K562 (cell line): ENCODE data around the gene GPATCH11. TPM values are rescaled to one million over a fixed set of nuclear protein-coding genes. Genes with fewer than 3 reads are reported as not detected.
A peak's percentile ranks its signal among the peaks of the same experiment; 100 is the strongest.

Experiments used
- ATAC-seq: fragments of 200-7000 bp; cut with Tn5 transposase; 3 replicates; pipeline ENCODE4 v1.9.1; 2020; ENCODE audit warnings: moderate library complexity
- BruUV-seq: library from RNA; stranded (reverse); fragments of 400-500 nt; replicated peaks from 2 replicates; lab custom pipeline; 2021; lab: Mats Ljungman, UMichigan
- CTCF ChIA-PET: fragments of 300-600 bp; formaldehyde crosslinking; extraction: SDS; loops from one replicate; lab custom pipeline; 2021; ENCODE audit warnings: low intra/inter-chr PET ratio; lab: Yijun Ruan, JAX
- POLR2A ChIA-PET: fragments of 300-600, 350-650 bp; sonication (Branson Sonifier 250); formaldehyde crosslinking; extraction: SDS; loops from one replicate; lab custom pipeline; 2021; ENCODE audit warnings: antibody characterized with exemption, inconsistent platforms; lab: Yijun Ruan, JAX
- DNase-seq, 4 experiments: peaks; one replicate each; pipeline versions ENCODE4 v3.0.0 to v3.0.0-alpha.2; 2011 to 2018; ENCODE audit warnings: low spot score in 3 of 4, mixed read lengths in 3 of 4; ENCODE audit errors: extremely low read depth in 1 of 4
- FAIRE-seq: peaks from 2 replicates; lab custom pipeline; 2011; peaks lifted over from hg19 to GRCh38; lab: Jason Lieb, UNC
- H2AFZ ChIP-seq: 2 replicates; pipeline ENCODE4 v1.6.0; 2011; ENCODE audit warnings: low read depth, low read length, control low read depth, inconsistent platforms
- H3K27ac ChIP-seq: fragments of 200-600 bp; 3 replicates; pipeline ENCODE4 v1.8.0; 2011; ENCODE audit warnings: low read depth, mild to moderate bottlenecking, control low read depth, inconsistent platforms, low read length, moderate library complexity, mixed read lengths; ENCODE audit errors: extremely low read depth
- H3K27me3 ChIP-seq, 2 experiments: fragments of 300-600 bp in 1 of 2; 2 replicates in 1 of 2; 3 replicates in 1 of 2; pipeline versions ENCODE4 v1.6.0 to v1.8.0; 2011; ENCODE audit warnings: inconsistent platforms in 2 of 2, low read length in 2 of 2, mild to moderate bottlenecking in 1 of 2, mixed read lengths in 1 of 2, moderate library complexity in 1 of 2; ENCODE audit not compliant: control insufficient read depth in 2 of 2, insufficient read depth in 2 of 2
- H3K36me3 ChIP-seq: fragments of 300-600 bp; 3 replicates; pipeline ENCODE4 v1.8.0; 2011; ENCODE audit warnings: mild to moderate bottlenecking, low read length, inconsistent platforms; ENCODE audit not compliant: control insufficient read depth, insufficient read depth
- H3K4me1 ChIP-seq, 2 experiments: fragments of 200-600 bp in 1 of 2; replicated peaks in 1 of 2; 2 replicates in 1 of 2; 3 replicates in 1 of 2; pipeline versions ENCODE4 v1.5.1 to v1.8.0; 2011; ENCODE audit warnings: inconsistent platforms in 2 of 2, low read length in 2 of 2, mild to moderate bottlenecking in 1 of 2, mixed read lengths in 1 of 2, moderate library complexity in 1 of 2; ENCODE audit not compliant: control insufficient read depth in 2 of 2, insufficient read depth in 2 of 2
- H3K4me2 ChIP-seq: 2 replicates; pipeline ENCODE4 v1.6.1; 2011; ENCODE audit warnings: low read length, control low read depth, inconsistent platforms, mixed read lengths; ENCODE audit not compliant: insufficient read depth
- H3K4me3 ChIP-seq: fragments of 200-600 bp; sonication (generic), shearing (Covaris generic); 2 replicates; pipeline ENCODE4 v1.5.1; 2016; ENCODE audit warnings: control low read depth, inconsistent platforms
- H3K79me2 ChIP-seq: fragments of 200-600 bp; 3 replicates; pipeline ENCODE4 v1.8.0; 2011; ENCODE audit warnings: low read length, inconsistent platforms; ENCODE audit not compliant: control insufficient read depth, insufficient read depth
- H3K9ac ChIP-seq, 2 experiments: 2 replicates each; pipeline versions ENCODE4 v1.6.0 to v1.6.1; 2011; ENCODE audit warnings: low read depth in 2 of 2, low read length in 2 of 2, control low read depth in 1 of 2, inconsistent platforms in 1 of 2, mild to moderate bottlenecking in 1 of 2, mixed read lengths in 1 of 2; ENCODE audit not compliant: insufficient read depth in 1 of 2
- H3K9me1 ChIP-seq: one replicate; pipeline ENCODE4 v1.6.0; 2011; ENCODE audit warnings: inconsistent platforms, mild to moderate bottlenecking, low read length, moderate library complexity; ENCODE audit not compliant: control insufficient read depth, insufficient read depth
- H3K9me3 ChIP-seq: replicated peaks from 2 replicates; pipeline ENCODE4 v1.5.1; 2011; ENCODE audit warnings: low read depth, low read length, inconsistent platforms; ENCODE audit not compliant: control insufficient read depth, insufficient read depth
- H4K20me1 ChIP-seq: replicated peaks from 2 replicates; pipeline ENCODE4 v1.6.1; 2011; ENCODE audit warnings: low read length, inconsistent platforms, mixed read lengths; ENCODE audit not compliant: control insufficient read depth, insufficient read depth
- HNRNPUL1 ChIP-seq: fragments of 200-400 bp; formaldehyde crosslinking; IDR thresholded peaks from 2 replicates; pipeline ENCODE4 v1.6.1; 2017; ENCODE audit warnings: low read length
- MLLT1 ChIP-seq, 2 experiments: fragments of 450-650 bp; IDR thresholded peaks; 2 replicates each; pipeline ENCODE4 v1.6.1; 2016
- PML ChIP-seq: IDR thresholded peaks from 2 replicates; pipeline ENCODE4 v1.6.1; 2012; ENCODE audit warnings: low read length, inconsistent platforms
- PURB ChIP-seq: sonication (generic); formaldehyde crosslinking; IDR thresholded peaks from 2 replicates; pipeline ENCODE4 v1.9.0; 2021; ENCODE audit warnings: low read depth, mild to moderate bottlenecking, missing genetic modification reagents
- RNF2 ChIP-seq: sonication (generic); IDR thresholded peaks from 2 replicates; pipeline ENCODE4 v1.6.1; 2016
- SLC30A9 ChIP-seq: fragments of 250-450 bp; sonication (Bioruptor Pico); IDR thresholded peaks from 2 replicates; pipeline ENCODE4 v1.8.0; 2022; ENCODE audit warnings: mild to moderate bottlenecking, moderate library complexity
- SREBF2 ChIP-seq: sonication (generic); formaldehyde crosslinking; IDR thresholded peaks from 2 replicates; pipeline ENCODE4 v1.4.0; 2020; ENCODE audit warnings: mild to moderate bottlenecking, missing genetic modification reagents
- SUPT5H ChIP-seq: fragments of 450-650 bp; IDR thresholded peaks from 2 replicates; pipeline ENCODE4 v1.6.1; 2016
- VEZF1 ChIP-seq: fragments of 200-800 bp; sonication (Bioruptor generic); IDR thresholded peaks from 2 replicates; pipeline ENCODE4 v1.6.1; 2017; ENCODE audit warnings: missing genetic modification characterization, missing compliant biosample characterization
- ZC3H8 ChIP-seq: fragments of 450-650 bp; IDR thresholded peaks from 2 replicates; pipeline ENCODE4 v1.6.1; 2017
- ZNF217 ChIP-seq: sonication (generic); formaldehyde crosslinking; IDR thresholded peaks from 2 replicates; pipeline ENCODE4 v1.8.0; 2022; ENCODE audit warnings: mild to moderate bottlenecking, missing genetic modification reagents
- ZNF512 ChIP-seq: IDR thresholded peaks from 2 replicates; pipeline ENCODE4 v1.6.1; 2016; ENCODE audit warnings: missing genetic modification characterization, missing compliant biosample characterization
- WGBS: fragments of 100-300 bp; shearing (Covaris generic); methylation state at CpG from one replicate; pipeline ENCODE4 v1.1.6; 2016; ENCODE audit warnings: low coverage, mixed read lengths; ENCODE audit not compliant: insufficient coverage; ENCODE audit errors: missing lambda C conversion rate; 5-methylcytosine and 5-hydroxymethylcytosine counted together
- in situ Hi-C: fragments of 300-500 bp; cut with MboI; formaldehyde crosslinking; loops from 4 replicates; pipeline ENCODE4 v1.15.0; 2018; ENCODE audit warnings: inconsistent platforms, mixed read lengths
- intact Hi-C: fragments of 100-400 bp; cut with micrococcal nuclease; formaldehyde crosslinking; loops from 2 replicates; pipeline ENCODE4 v1.14.2; 2022
- polyA plus RNA-seq, 8 experiments: library from polyadenylated mRNA; depleted of rRNA in 4 of 8; stranded (reverse) in 5 of 8; unstranded in 3 of 8; fragments of >200 nt; fragmentation: Nextera tagmentation in 2 of 8; fragmentation: Illumina TruSeq in 1 of 8; extraction: Ambion mirVana in 2 of 8; extraction: Trizol in 1 of 8; gene quantifications; 2 replicates each; pipeline versions ENCODE4 v1.2.1 to v1.2.3, GENCODE V29; 2011 to 2014; ENCODE audit warnings: inconsistent platforms in 1 of 8, missing spikeins in 1 of 8
- total RNA-seq, 7 experiments: library from RNA; depleted of rRNA in 6 of 7; stranded (reverse); fragments of >200 nt in 6 of 7; fragmentation: Illumina TruSeq in 2 of 7; extraction: Trizol in 2 of 7; gene quantifications; 2 replicates each; pipeline versions ENCODE4 v1.2.1 to v1.2.3, GENCODE V29; 2011 to 2021; ENCODE audit warnings: low replicate concordance in 1 of 7

GPATCH11 gene
- total and polyA plus RNA-seq, 9 of the 15 experiments (the other 6 are each of a cell fraction or from before 2014, with no cell fraction given): 7.9 to 23.9 (median 15.2) TPM

GRCh38 chr2:37098416-37099118, 14.2 kb downstream of the GPATCH11 start:
- H3K36me3 ChIP-seq: peaks cover 53% of the 10 kb centered on the region
- no peaks in the 10 kb centered on the region for H3K79me2 ChIP-seq
- ChIA-PET CTCF (no interaction called here), POLR2A (no interaction called here)
- H3K9ac ChIP-seq: no peak overlapping the region
- FAIRE-seq: no peak
- H3K27me3 ChIP-seq: no peaks in the 10 kb centered on the region
- no peak for TF ChIP-seq VEZF1 (CRISPR knock-in tag)
- TF ChIP-seq HNRNPUL1: no peak
- 83% methylated on average over 4 of the region's 4 CpGs for WGBS
- no peak overlapping the region for H3K4me3 ChIP-seq
- no peaks in the 10 kb centered on the region for H4K20me1 ChIP-seq
- intact Hi-C loops: no loop called here
- H3K4me1 ChIP-seq: peaks cover 0 to 1% of the 10 kb centered on the region in 2 experiments; a peak in 2 of 5 replicates
- in situ Hi-C loops: no loop called here
- DNase-seq: no peak
- BruUV-seq: no TSS peak
- no peak overlapping the region for H3K27ac ChIP-seq
- no peak overlapping the region for H2AFZ ChIP-seq
- no peak for ATAC-seq
- no peaks in the 10 kb centered on the region for H3K9me3 ChIP-seq
- H3K9me1 ChIP-seq: no peaks in the 10 kb centered on the region
- H3K4me2 ChIP-seq: no peak overlapping the region

DNA sequence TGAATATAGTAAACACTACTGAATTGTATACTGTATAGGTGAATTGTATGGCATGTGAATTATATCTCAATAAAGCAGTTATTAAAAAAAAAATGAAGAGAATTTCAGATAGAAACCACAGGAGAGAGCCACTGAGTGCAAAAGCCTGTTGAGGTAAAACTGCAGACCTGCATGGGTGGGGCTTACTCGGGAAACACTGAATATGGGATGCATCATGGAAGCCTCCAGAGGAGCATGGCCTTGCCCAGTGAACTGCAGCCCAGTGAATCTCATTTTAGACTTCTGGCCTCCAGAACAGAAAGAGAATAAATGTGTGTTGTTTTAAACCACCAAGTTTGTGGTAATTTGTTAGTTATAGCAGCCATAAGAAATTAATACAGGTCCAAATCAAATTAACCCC, 15.7 kb downstream of the GPATCH11 start:
- H3K9me1 ChIP-seq: no peaks in the 10 kb centered on the region
- no peak overlapping the region for H3K4me2 ChIP-seq
- BruUV-seq: no TSS peak
- no peak overlapping the region for H3K4me3 ChIP-seq
- 57% methylated on average over 1 of the region's 1 CpG for WGBS
- peaks cover 0 to 3% of the 10 kb centered on the region in 2 experiments; a peak in 2 of 5 replicates for H3K4me1 ChIP-seq
- ATAC-seq (peak; percentile 72), DNase-seq (no peak), FAIRE-seq (no peak)
- no peak overlapping the region for H3K9ac ChIP-seq
- ChIA-PET CTCF (no interaction called here), POLR2A (no interaction called here)
- no peaks in the 10 kb centered on the region for H3K27me3 ChIP-seq
- in situ Hi-C loops (no loop called here), intact Hi-C loops (no loop called here)
- no peaks in the 10 kb centered on the region for H3K79me2 ChIP-seq
- no peak overlapping the region for H3K27ac ChIP-seq
- no peaks in the 10 kb centered on the region for H4K20me1 ChIP-seq
- peaks cover 39% of the 10 kb centered on the region for H3K36me3 ChIP-seq
- H3K9me3 ChIP-seq: no peaks in the 10 kb centered on the region
- no peak overlapping the region for H2AFZ ChIP-seq
- TF ChIP-seq RNF2: no peak
- TF ChIP-seq SUPT5H: no peak
- no peak for TF ChIP-seq ZC3H8
- no peak for TF ChIP-seq SLC30A9 (CRISPR knock-in tag)
- TF ChIP-seq ZNF217 (CRISPR knock-in tag): no peak
- TF ChIP-seq SREBF2 (CRISPR knock-in tag): no peak
- no peak for TF ChIP-seq ZNF512 (tag)
- TF ChIP-seq PML: no peak
- no peak for TF ChIP-seq PURB (CRISPR knock-in tag)
- no peak for TF ChIP-seq MLLT1 (IDR thresholded peaks at IDR 0.05)
